ENCODE measurements around the gene CYFIP2. TPM values are rescaled to one million over a fixed set of nuclear protein-coding genes. Genes with fewer than 3 reads are reported as not detected.

Gene CYFIP2
- total RNA-seq, 1 experiment from 2014 or later, result 95.3 TPM

Other genes starting within 250 kb of the CYFIP2 start
- gene HAVCR1, start 207.0 kb upstream of the CYFIP2 start, total RNA-seq (2021), result not detected in 3 replicates
- 0.21 to 0.33 TPM (median 0.25 TPM) in 3 replicates for gene HAVCR2, start 157.1 kb upstream of the CYFIP2 start, total RNA-seq (2021)
- gene MED7, start 123.3 kb upstream of the CYFIP2 start, total RNA-seq (2021), result 11.1 to 11.4 TPM (median 11.2 TPM) in 3 replicates
- not detected in 3 replicates for gene GARIN3, start 99.9 kb upstream of the CYFIP2 start, total RNA-seq (2021)
- 0.37 to 0.55 TPM (median 0.52 TPM) in 3 replicates for gene ITK, start 85.3 kb upstream of the CYFIP2 start, total RNA-seq (2021)
- gene NIPAL4, start 194.1 kb downstream of the CYFIP2 start, total RNA-seq (2021), result 0.11 TPM in 1 of 3 replicates, not detected in the others

Data from WTC11 (cell line).